A673 (cell line): ENCODE results near the gene LRBA. TPM values are rescaled to one million over a fixed set of nuclear protein-coding genes. Genes with fewer than 3 reads are reported as not detected.

Source experiments
- BruUV-seq: library from RNA; stranded (reverse); fragments of 400-500 nt; replicated peaks from 2 replicates; lab custom pipeline; 2021; lab: Mats Ljungman, UMichigan
- CTCF ChIA-PET: fragments of 300-600 bp; sonication (Branson Sonifier 250); formaldehyde crosslinking; loops from one replicate; lab custom pipeline; 2022; ENCODE audit warnings: antibody characterized with exemption; lab: Charles Lee
- POLR2A ChIA-PET: fragments of 300-600 bp; sonication (Branson Sonifier 250); formaldehyde crosslinking; loops from one replicate; lab custom pipeline; 2022; ENCODE audit warnings: antibody characterized with exemption; ENCODE audit not compliant: low non-redundant PET; lab: Charles Lee
- DNase-seq: peaks from one replicate; pipeline ENCODE4 v3.0.0-alpha.2; 2015; ENCODE audit warnings: low spot score
- H3K27ac ChIP-seq: fragments of 200-600 bp; sonication (generic); 2 replicates; pipeline ENCODE4 v1.5.1; 2016; ENCODE audit warnings: mixed run types, low read depth, mild to moderate bottlenecking, mixed read lengths, antibody characterized with exemption, low read length; ENCODE audit not compliant: poor library complexity, severe bottlenecking
- H3K27me3 ChIP-seq: fragments of 200-600 bp; sonication (generic); replicated peaks from 2 replicates; pipeline ENCODE4 v1.6.1; 2017; ENCODE audit warnings: mixed run types, low read depth, mild to moderate bottlenecking, mixed read lengths, antibody characterized with exemption, low read length; ENCODE audit not compliant: insufficient read depth, poor library complexity
- H3K36me3 ChIP-seq: fragments of 200-600 bp; sonication (generic); 2 replicates; pipeline ENCODE4 v1.6.1; 2016; ENCODE audit warnings: mixed run types, mild to moderate bottlenecking, mixed read lengths, antibody characterized with exemption, low read length; ENCODE audit not compliant: insufficient read depth, poor library complexity, severe bottlenecking
- H3K4me1 ChIP-seq: fragments of 200-600 bp; sonication (generic); 2 replicates; pipeline ENCODE4 v1.6.1; 2017; ENCODE audit warnings: mixed run types, mild to moderate bottlenecking, mixed read lengths, antibody characterized with exemption, low read length; ENCODE audit not compliant: insufficient read depth, poor library complexity, severe bottlenecking
- H3K4me3 ChIP-seq: fragments of 200-600 bp; sonication (generic); 2 replicates; pipeline ENCODE4 v1.5.1; 2016; ENCODE audit warnings: low read depth, mixed run types, mild to moderate bottlenecking, mixed read lengths, low read length; ENCODE audit not compliant: poor library complexity, severe bottlenecking
- H3K9me3 ChIP-seq: fragments of 200-600 bp; sonication (generic); 2 replicates; pipeline ENCODE4 v1.6.1; 2016; ENCODE audit warnings: mixed run types, low read depth, mild to moderate bottlenecking, mixed read lengths, antibody characterized with exemption, low read length; ENCODE audit not compliant: poor library complexity, severe bottlenecking
- EZH2 ChIP-seq: fragments of 200-600 bp; sonication (generic); IDR thresholded peaks from 2 replicates; pipeline ENCODE4 v1.6.1; 2017; ENCODE audit warnings: borderline replicate concordance, low read depth, mild to moderate bottlenecking, mixed read lengths, antibody characterized with exemption, low read length; ENCODE audit not compliant: poor library complexity, severe bottlenecking
- intact Hi-C: fragments of 100-400 bp; cut with micrococcal nuclease; formaldehyde crosslinking; loops from one replicate; pipeline ENCODE4 v1.10.0; 2022; ENCODE audit not compliant: unreplicated experiment
- total RNA-seq: library from RNA; stranded (reverse); gene quantifications from 2 replicates; pipeline ENCODE4 v1.2.3, GENCODE V29; 2021
- TF ChIP-seq, protein P1 (sequence below): fragments of 300-800, 200-600 bp; sonication (generic); conservative IDR thresholded peaks from 2 replicates; pipeline ENCODE4 v1.5.1; 2017; ENCODE audit warnings: low read depth, mild to moderate bottlenecking, antibody characterized with exemption, low read length, moderate library complexity, mixed read lengths

Gene LRBA
- total RNA-seq, 1 experiment from 2014 or later: 35.7 TPM

DNA sequence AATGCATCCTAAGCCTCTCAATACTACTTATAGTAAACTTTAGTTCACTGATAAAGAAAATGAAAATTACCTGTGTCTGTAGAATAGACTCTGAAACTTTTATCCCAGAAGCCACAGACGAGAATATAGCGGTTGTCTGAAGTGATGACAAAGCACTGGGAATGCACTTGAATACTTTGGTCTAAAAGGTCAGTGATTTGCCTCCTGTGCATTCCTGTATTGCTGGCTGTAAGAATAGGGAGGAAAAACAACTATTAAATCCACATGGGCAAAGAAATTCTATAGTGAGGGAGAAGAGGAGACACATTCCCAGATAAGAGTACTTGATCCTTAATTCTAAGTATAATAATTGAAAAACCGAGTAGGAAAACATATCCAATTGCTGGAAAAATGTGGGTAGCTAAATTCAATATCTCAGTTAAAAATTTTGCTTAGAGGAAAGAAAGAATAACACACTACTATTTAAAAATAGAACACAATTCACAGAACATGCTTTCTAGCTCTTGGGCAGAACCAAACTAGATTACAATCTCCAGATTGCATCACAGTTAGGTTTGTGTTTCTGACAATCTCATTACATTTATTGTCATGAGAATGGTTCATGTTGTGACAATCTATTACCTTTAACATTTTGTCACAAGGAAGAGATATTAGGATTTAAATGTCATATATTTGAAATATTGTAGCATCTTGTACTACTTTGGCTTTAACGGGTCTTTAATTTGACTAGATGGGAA, 704.8 kb downstream of the LRBA start:
- intact Hi-C loops: no loop called here
- POLR2A ChIA-PET: no interaction called here
- CTCF ChIA-PET: no interaction called here
- BruUV-seq: no TSS peak
- no peak for DNase-seq
- no peaks in the 10 kb centered on the region for H3K27me3 ChIP-seq
- no peaks in the 10 kb centered on the region for H3K9me3 ChIP-seq
- H3K36me3 ChIP-seq: no peaks in the 10 kb centered on the region
- no peak for TF ChIP-seq EZH2
- TF ChIP-seq, protein P1, sequence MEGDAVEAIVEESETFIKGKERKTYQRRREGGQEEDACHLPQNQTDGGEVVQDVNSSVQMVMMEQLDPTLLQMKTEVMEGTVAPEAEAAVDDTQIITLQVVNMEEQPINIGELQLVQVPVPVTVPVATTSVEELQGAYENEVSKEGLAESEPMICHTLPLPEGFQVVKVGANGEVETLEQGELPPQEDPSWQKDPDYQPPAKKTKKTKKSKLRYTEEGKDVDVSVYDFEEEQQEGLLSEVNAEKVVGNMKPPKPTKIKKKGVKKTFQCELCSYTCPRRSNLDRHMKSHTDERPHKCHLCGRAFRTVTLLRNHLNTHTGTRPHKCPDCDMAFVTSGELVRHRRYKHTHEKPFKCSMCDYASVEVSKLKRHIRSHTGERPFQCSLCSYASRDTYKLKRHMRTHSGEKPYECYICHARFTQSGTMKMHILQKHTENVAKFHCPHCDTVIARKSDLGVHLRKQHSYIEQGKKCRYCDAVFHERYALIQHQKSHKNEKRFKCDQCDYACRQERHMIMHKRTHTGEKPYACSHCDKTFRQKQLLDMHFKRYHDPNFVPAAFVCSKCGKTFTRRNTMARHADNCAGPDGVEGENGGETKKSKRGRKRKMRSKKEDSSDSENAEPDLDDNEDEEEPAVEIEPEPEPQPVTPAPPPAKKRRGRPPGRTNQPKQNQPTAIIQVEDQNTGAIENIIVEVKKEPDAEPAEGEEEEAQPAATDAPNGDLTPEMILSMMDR: no peak
- peak overlapping the region; percentile 24 for H3K27ac ChIP-seq
- H3K4me3 ChIP-seq: no peak overlapping the region
- peaks cover 35% of the 10 kb centered on the region for H3K4me1 ChIP-seq

DNA sequence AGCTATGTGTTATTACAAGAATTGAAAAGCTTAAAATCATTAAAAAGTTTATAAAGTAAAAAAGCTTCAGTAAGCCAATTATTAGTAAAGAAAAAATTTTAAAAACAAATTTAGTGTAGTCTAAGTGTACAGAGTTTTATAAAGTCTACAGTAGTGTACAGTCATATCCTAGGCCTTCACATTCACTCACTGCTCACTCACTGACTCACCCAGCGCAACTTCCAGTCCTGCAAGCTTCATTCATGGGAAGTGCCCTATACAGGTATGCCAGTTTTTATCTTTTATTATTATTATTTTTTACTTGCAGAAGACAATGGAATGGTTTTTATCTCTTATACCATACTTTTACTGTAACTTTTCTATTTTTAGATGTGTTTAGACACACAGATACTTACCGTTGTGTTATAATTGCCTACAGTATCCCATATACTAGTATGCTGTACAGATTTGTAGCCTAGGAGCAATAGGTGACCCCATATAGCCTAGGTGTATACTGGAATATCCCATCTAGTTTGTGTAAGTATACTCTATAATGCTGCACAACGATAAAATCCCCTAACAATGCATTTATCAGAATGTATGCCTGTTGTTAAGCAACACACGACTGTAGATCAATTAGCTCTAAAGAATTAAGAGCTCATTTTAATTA, 706.1 kb downstream of the LRBA start:
- intact Hi-C loops: no loop called here
- ChIA-PET POLR2A (no interaction called here), CTCF (no interaction called here)
- no peak for DNase-seq
- TF ChIP-seq EZH2: no peak
- TF ChIP-seq, protein P1: no peak
- Histone ChIP-seq H3K4me1 (peaks cover 34% of the 10 kb centered on the region), H3K27ac (no peak overlapping the region), H3K4me3 (no peak overlapping the region), H3K36me3 (no peaks in the 10 kb centered on the region), H3K9me3 (no peaks in the 10 kb centered on the region), H3K27me3 (no peaks in the 10 kb centered on the region)
- no TSS peak for BruUV-seq

DNA sequence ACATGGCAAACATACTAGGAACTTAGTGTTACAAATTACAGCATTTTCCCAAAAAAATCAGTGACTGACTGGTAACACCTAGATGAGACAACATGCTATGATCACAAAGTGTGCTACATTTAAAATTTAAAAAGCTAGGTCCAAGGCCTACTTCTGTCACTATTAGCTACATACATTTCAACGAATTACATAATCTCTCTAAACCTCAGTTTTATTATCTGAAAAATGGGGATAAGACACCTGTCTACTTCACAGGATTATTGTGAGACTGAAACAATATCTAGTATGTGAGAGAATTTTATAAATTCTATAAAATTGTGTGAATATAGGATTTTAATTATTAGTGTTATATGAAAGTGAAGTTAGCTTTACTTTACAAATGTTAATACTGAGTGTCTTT, 708.4 kb downstream of the LRBA start:
- Histone ChIP-seq H3K9me3 (no peaks in the 10 kb centered on the region), H3K4me1 (peaks cover 44% of the 10 kb centered on the region), H3K36me3 (no peaks in the 10 kb centered on the region), H3K4me3 (no peak overlapping the region), H3K27me3 (no peaks in the 10 kb centered on the region), H3K27ac (no peak overlapping the region)
- no peak for DNase-seq
- no peak for TF ChIP-seq EZH2
- TF ChIP-seq, protein P1: no peak
- no TSS peak for BruUV-seq
- ChIA-PET CTCF (no interaction called here), POLR2A (no interaction called here)
- intact Hi-C loops: no loop called here
